ENCODE measurements around the gene P3H4.

- no peak for TF ChIP-seq CTCF (IDR thresholded peaks at IDR 0.05)
- TF ChIP-seq POLR2A (IDR thresholded peaks at IDR 0.05; ENCODE audit: low read depth) = no peak
- TF ChIP-seq POLR2AphosphoS5 (IDR thresholded peaks at IDR 0.05) = no peak
Measured at GRCh38 chr17:41766135-41766534, 45.6 kb downstream of the P3H4 start.

All from esophagus muscularis mucosa (tissue), 3 donors.